WTC11 (cell line): ENCODE measurements around the gene RGS7. TPM values are rescaled to one million over a fixed set of nuclear protein-coding genes. Genes with fewer than 3 reads are reported as not detected.

Experiments
- ATAC-seq: fragments of 200-7000 bp; cut with Tn5 transposase; 2 replicates; pipeline ENCODE4 v1.10.0; 2021; ENCODE audit warnings: mild to moderate bottlenecking, moderate library complexity
- Bru-seq: library from RNA; stranded (reverse); fragments of 400-500 nt; gene quantifications from one replicate; lab custom pipeline; 2021; lab: Mats Ljungman, UMichigan
- CTCF ChIA-PET: fragments of 300-600 bp; sonication (Branson Sonifier 250); formaldehyde crosslinking; loops from one replicate; lab custom pipeline; 2021; ENCODE audit warnings: antibody characterized with exemption; lab: Charles Lee
- POLR2A ChIA-PET: fragments of 350-600 bp; sonication (Branson Sonifier 250); formaldehyde crosslinking; loops from one replicate; lab custom pipeline; 2021; ENCODE audit warnings: antibody characterized with exemption; lab: Charles Lee
- DNase-seq: peaks from one replicate; pipeline ENCODE4 v3.0.0; 2021; ENCODE audit warnings: low spot score
- H3K27ac Mint-ChIP-seq: 2 replicates; pipeline ENCODE4 v1.8.0; 2021; ENCODE audit warnings: mixed read lengths
- H3K27me3 Mint-ChIP-seq: 2 replicates; pipeline ENCODE4 v1.8.0; 2021; ENCODE audit warnings: low read depth, mild to moderate bottlenecking, moderate library complexity, mixed read lengths
- H3K36me3 Mint-ChIP-seq: 2 replicates; pipeline ENCODE4 v1.8.0; 2021; ENCODE audit warnings: mixed read lengths
- H3K4me1 Mint-ChIP-seq: 2 replicates; pipeline ENCODE4 v1.8.0; 2022; ENCODE audit warnings: mixed read lengths
- H3K4me3 Mint-ChIP-seq: 2 replicates; pipeline ENCODE4 v1.8.0; 2021; ENCODE audit warnings: mild to moderate bottlenecking, moderate library complexity, mixed read lengths
- H3K9me3 Mint-ChIP-seq: 2 replicates; pipeline ENCODE4 v1.8.0; 2021; ENCODE audit warnings: mixed read lengths
- ATF6 ChIP-seq: sonication (generic); formaldehyde crosslinking; IDR thresholded peaks from 2 replicates; pipeline ENCODE4 v1.8.1; 2023; ENCODE audit warnings: mild to moderate bottlenecking, missing genetic modification reagents
- ELF4 ChIP-seq: sonication (generic); formaldehyde crosslinking; IDR thresholded peaks from 2 replicates; pipeline ENCODE4 v1.8.1; 2022; ENCODE audit warnings: low read depth, mild to moderate bottlenecking, moderate library complexity, missing genetic modification reagents
- ETV6 ChIP-seq: sonication (generic); formaldehyde crosslinking; IDR thresholded peaks from 2 replicates; pipeline ENCODE4 v1.8.1; 2022; ENCODE audit warnings: mild to moderate bottlenecking, missing genetic modification reagents
- IRF2 ChIP-seq: sonication (generic); formaldehyde crosslinking; IDR thresholded peaks from 2 replicates; pipeline ENCODE4 v1.8.0; 2022; ENCODE audit warnings: low read depth, missing genetic modification reagents, borderline replicate concordance
- JAZF1 ChIP-seq: fragments of 250-450 bp; sonication (Bioruptor Pico); IDR thresholded peaks from 2 replicates; pipeline ENCODE4 v1.9.0; 2021; ENCODE audit warnings: moderate library complexity, mild to moderate bottlenecking, inconsistent platforms
- JUN ChIP-seq: sonication (generic); formaldehyde crosslinking; IDR thresholded peaks from 2 replicates; pipeline ENCODE4 v1.8.0; 2023; ENCODE audit warnings: mild to moderate bottlenecking, missing genetic modification reagents
- KAT7 ChIP-seq: sonication (generic); formaldehyde crosslinking; IDR thresholded peaks from 2 replicates; pipeline ENCODE4 v1.8.1; 2023; ENCODE audit warnings: missing genetic modification reagents, mild to moderate bottlenecking, borderline replicate concordance
- MLX ChIP-seq: sonication (generic); formaldehyde crosslinking; IDR thresholded peaks from 2 replicates; pipeline ENCODE4 v1.8.1; 2023; ENCODE audit warnings: mild to moderate bottlenecking, missing genetic modification reagents, moderate library complexity
- RORB ChIP-seq: fragments of 250-450 bp; sonication (Bioruptor Pico); IDR thresholded peaks from 2 replicates; pipeline ENCODE4 v1.9.0; 2021; ENCODE audit warnings: mild to moderate bottlenecking
- ZNF423 ChIP-seq: fragments of 250-450 bp; sonication (Bioruptor Pico); IDR thresholded peaks from 2 replicates; pipeline ENCODE4 v2.1.2; 2022; ENCODE audit warnings: mild to moderate bottlenecking, moderate library complexity
- long read RNA-seq, 3 experiments: library from RNA in 1 of 3; library from capped mRNA in 1 of 3; library from polyadenylated mRNA in 1 of 3; unstranded in 2 of 3; stranded (forward) in 1 of 3; transcript quantifications; one replicate each; pipeline ENCODE4 v2.0.0, GENCODE V29; 2021
- total RNA-seq: library from RNA; stranded (reverse); gene quantifications from 3 replicates; pipeline ENCODE4 v1.2.3, GENCODE V29; 2021
- TF ChIP-seq, protein P1 (sequence below): sonication (generic); formaldehyde crosslinking; IDR thresholded peaks from 2 replicates; pipeline ENCODE4 v1.8.1; 2022; ENCODE audit warnings: mild to moderate bottlenecking, moderate library complexity, missing genetic modification reagents
- TF ChIP-seq, protein P2 (sequence below): sonication (generic); formaldehyde crosslinking; IDR thresholded peaks from 2 replicates; pipeline ENCODE4 v1.8.1; 2023; ENCODE audit warnings: mild to moderate bottlenecking, missing genetic modification reagents, moderate library complexity
- TF ChIP-seq, protein P3 (sequence below): sonication (generic); formaldehyde crosslinking; IDR thresholded peaks from 2 replicates; pipeline ENCODE4 v1.8.1; 2023; ENCODE audit warnings: mild to moderate bottlenecking, moderate library complexity, missing genetic modification reagents
- TF ChIP-seq, protein P4 (sequence below): sonication (generic); formaldehyde crosslinking; IDR thresholded peaks from 2 replicates; pipeline ENCODE4 v1.8.0; 2022; ENCODE audit warnings: mild to moderate bottlenecking, missing genetic modification reagents
- TF ChIP-seq, protein P5 (sequence below): fragments of 250-450 bp; sonication (Bioruptor Pico); IDR thresholded peaks from 2 replicates; pipeline ENCODE4 v1.9.0; 2021; ENCODE audit warnings: moderate library complexity, mild to moderate bottlenecking, inconsistent platforms, borderline replicate concordance
- TF ChIP-seq, protein P6 (sequence below): sonication (generic); formaldehyde crosslinking; IDR thresholded peaks from 2 replicates; pipeline ENCODE4 v1.8.1; 2022; ENCODE audit warnings: low read depth, mild to moderate bottlenecking, moderate library complexity, missing genetic modification reagents, borderline replicate concordance

Gene RGS7
- 1.1 to 1.5 TPM (median 1.2 TPM) in 3 replicates for total RNA-seq
- percentile 36 among the genes with signal in this experiment for Bru-seq, nascent RNA
- long read RNA-seq, experiment 1, partial matches to known transcripts: 1 of 4 reads
- long read RNA-seq, experiment 1, other reads (novel, unspliced or antisense): 3 of 4 reads
- long read RNA-seq, experiment 2, partial matches to known transcripts: 0 of 1 reads
- long read RNA-seq, experiment 2, other reads (novel, unspliced or antisense): 1 of 1 reads
- long read RNA-seq, experiment 3, partial matches to known transcripts: 0 of 1 reads
- long read RNA-seq, experiment 3, other reads (novel, unspliced or antisense): 1 of 1 reads

DNA sequence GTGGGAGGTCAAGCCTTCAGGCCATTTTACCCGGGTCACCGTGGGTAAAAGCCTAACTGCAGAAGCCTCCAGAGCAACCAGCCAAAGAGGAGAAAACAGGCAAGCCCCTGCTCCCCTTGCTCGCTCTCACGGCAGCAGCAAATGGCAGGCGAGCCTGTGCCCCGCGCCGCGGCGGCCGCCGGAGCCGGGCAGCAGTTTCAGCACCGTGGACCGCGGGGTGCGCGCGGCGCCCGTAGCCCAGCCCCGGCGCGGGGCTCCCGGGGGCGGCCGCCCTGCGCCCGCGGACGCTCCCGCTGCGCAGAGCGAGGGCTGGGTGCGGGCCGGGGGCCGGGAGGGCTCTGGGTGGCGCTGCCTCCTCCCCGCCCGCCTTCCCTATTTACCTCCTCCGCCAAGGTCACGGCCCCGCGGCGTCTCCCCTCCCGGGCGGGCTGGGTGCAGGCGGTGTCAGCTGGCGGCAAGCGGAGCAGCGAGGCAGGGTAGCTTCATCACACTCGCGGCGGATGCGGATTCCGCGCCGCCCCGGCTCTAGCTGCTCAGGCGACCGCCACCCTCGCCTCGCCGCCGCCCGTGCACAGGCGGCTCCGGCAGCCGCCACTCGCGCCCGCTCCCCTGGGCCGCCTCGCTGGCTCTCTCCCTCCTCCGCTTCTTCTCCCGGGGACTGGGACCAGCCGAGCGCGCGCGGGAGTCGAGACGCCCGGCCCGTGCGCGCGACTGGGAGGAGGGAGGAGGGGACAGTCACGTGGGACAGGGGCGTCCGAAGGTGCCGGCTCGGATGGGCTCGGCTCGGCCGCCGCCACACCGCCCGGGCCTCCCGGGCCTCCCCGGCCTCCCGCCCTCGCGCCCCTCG is at the start of gene RGS7:
Gene RGS7 (minus strand): TSS at position 687 of the 847 bp plus-strand sequence.
- peaks cover 36% of the 10 kb centered on the region for H3K27me3 Mint-ChIP-seq
- ATAC-seq (peak; percentile 75), DNase-seq (peak; percentile 61)
- peak within 1 kb of the TSS; percentile 81 for H3K4me3 Mint-ChIP-seq
- no peak within 1 kb of the TSS for H3K27ac Mint-ChIP-seq
- H3K9me3 Mint-ChIP-seq: no peaks in the 10 kb centered on the region
- TF ChIP-seq ZNF423 (CRISPR knock-in tag) (peak; percentile 85), JAZF1 (no peak), JUN (CRISPR knock-in tag) (no peak), ETV6 (CRISPR knock-in tag) (0 out of 2 replicates have a peak, but pooled peaks have one; percentile 29), ATF6 (CRISPR knock-in tag) (no peak), KAT7 (CRISPR knock-in tag) (peak; percentile 63; the same call in 1 of the 2 replicates), RORB (CRISPR knock-in tag) (no peak), MLX (CRISPR knock-in tag) (no peak), ELF4 (CRISPR knock-in tag) (0 out of 2 replicates have a peak, but pooled peaks have one; percentile 22), IRF2 (CRISPR knock-in tag) (no peak)
- TF ChIP-seq, protein P1, sequence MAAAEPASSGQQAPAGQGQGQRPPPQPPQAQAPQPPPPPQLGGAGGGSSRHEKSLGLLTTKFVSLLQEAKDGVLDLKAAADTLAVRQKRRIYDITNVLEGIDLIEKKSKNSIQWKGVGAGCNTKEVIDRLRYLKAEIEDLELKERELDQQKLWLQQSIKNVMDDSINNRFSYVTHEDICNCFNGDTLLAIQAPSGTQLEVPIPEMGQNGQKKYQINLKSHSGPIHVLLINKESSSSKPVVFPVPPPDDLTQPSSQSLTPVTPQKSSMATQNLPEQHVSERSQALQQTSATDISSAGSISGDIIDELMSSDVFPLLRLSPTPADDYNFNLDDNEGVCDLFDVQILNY: peak; percentile 84; the same call in 1 of the 2 replicates
- TF ChIP-seq, protein P2, sequence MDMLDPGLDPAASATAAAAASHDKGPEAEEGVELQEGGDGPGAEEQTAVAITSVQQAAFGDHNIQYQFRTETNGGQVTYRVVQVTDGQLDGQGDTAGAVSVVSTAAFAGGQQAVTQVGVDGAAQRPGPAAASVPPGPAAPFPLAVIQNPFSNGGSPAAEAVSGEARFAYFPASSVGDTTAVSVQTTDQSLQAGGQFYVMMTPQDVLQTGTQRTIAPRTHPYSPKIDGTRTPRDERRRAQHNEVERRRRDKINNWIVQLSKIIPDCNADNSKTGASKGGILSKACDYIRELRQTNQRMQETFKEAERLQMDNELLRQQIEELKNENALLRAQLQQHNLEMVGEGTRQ (CRISPR knock-in tag): peak; percentile 92
- TF ChIP-seq, protein P3, sequence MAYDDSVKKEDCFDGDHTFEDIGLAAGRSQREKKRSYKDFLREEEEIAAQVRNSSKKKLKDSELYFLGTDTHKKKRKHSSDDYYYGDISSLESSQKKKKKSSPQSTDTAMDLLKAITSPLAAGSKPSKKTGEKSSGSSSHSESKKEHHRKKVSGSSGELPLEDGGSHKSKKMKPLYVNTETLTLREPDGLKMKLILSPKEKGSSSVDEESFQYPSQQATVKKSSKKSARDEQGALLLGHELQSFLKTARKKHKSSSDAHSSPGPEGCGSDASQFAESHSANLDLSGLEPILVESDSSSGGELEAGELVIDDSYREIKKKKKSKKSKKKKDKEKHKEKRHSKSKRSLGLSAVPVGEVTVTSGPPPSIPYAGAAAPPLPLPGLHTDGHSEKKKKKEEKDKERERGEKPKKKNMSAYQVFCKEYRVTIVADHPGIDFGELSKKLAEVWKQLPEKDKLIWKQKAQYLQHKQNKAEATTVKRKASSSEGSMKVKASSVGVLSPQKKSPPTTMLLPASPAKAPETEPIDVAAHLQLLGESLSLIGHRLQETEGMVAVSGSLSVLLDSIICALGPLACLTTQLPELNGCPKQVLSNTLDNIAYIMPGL (CRISPR knock-in tag): peak; percentile 82
- TF ChIP-seq, protein P4, sequence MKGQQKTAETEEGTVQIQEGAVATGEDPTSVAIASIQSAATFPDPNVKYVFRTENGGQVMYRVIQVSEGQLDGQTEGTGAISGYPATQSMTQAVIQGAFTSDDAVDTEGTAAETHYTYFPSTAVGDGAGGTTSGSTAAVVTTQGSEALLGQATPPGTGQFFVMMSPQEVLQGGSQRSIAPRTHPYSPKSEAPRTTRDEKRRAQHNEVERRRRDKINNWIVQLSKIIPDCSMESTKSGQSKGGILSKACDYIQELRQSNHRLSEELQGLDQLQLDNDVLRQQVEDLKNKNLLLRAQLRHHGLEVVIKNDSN: peak; percentile 84
- TF ChIP-seq, protein P5, sequence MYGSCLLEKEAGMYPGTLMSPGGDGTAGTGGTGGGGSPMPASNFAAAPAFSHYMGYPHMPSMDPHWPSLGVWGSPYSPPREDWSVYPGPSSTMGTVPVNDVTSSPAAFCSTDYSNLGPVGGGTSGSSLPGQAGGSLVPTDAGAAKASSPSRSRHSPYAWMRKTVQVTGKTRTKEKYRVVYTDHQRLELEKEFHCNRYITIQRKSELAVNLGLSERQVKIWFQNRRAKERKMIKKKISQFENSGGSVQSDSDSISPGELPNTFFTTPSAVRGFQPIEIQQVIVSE (CRISPR knock-in tag): no peak
- TF ChIP-seq, protein P6, sequence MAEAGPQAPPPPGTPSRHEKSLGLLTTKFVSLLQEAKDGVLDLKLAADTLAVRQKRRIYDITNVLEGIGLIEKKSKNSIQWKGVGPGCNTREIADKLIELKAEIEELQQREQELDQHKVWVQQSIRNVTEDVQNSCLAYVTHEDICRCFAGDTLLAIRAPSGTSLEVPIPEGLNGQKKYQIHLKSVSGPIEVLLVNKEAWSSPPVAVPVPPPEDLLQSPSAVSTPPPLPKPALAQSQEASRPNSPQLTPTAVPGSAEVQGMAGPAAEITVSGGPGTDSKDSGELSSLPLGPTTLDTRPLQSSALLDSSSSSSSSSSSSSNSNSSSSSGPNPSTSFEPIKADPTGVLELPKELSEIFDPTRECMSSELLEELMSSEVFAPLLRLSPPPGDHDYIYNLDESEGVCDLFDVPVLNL (CRISPR knock-in tag): no peak
- ChIA-PET POLR2A (no interaction called here), CTCF (interaction anchor here (1.0 kb wide), 1 partner anchor 469 kb away, joined by 3 read pairs; no protein-coding TSS in a partner anchor)
- H3K36me3 Mint-ChIP-seq: no peaks in the 10 kb centered on the region
- H3K4me1 Mint-ChIP-seq: peaks cover 8% of the 10 kb centered on the region
